ENCODE results near the gene NRIP3.

- TF ChIP-seq SIN3A (IDR thresholded peaks at IDR 0.05; ENCODE audit: borderline replicate concordance, insufficient read depth, low read depth, low read length), result no peak
- no peak for TF ChIP-seq CTCF (IDR thresholded peaks at IDR 0.05)
- no peak for TF ChIP-seq POLR2AphosphoS5 (IDR thresholded peaks at IDR 0.05; ENCODE audit: low read depth, low read length)
Observed at GRCh38 chr11:8973121-8973520, 30.7 kb downstream of the NRIP3 start.

Measured in Panc1 (cell line).